Body of pancreas (tissue), 4 donors: ENCODE measurements around the gene DRD4. TPM values are rescaled to one million over a fixed set of nuclear protein-coding genes. Genes with fewer than 3 reads are reported as not detected.

Experiments
- ATAC-seq: fragments of 150-250 bp; one replicate; pipeline ENCODE4 v1.9.1; 2016
- DNase-seq, 4 donors: peaks; one replicate each; pipeline ENCODE4 v3.0.0-alpha.2; 2019
- H3K27ac ChIP-seq, 4 donors: fragments of 200-600 bp; sonication (generic); 1 replicate in 3 of 4; 2 replicates in 1 of 4; pipeline versions ENCODE4 v1.5.1 to v1.6.1; 2016 to 2019; ENCODE audit warnings: mild to moderate bottlenecking in 1 of 4, mixed read lengths in 1 of 4, moderate library complexity in 1 of 4
- H3K27me3 ChIP-seq, 2 donors: fragments of 200-600 bp; sonication (generic); one replicate each; pipeline ENCODE4 v1.6.0; 2016; ENCODE audit warnings: mild to moderate bottlenecking in 1 of 2
- H3K36me3 ChIP-seq, 2 donors: fragments of 200-600 bp; sonication (generic); replicated peaks in 1 of 2; 2 replicates each; pipeline ENCODE4 v1.5.1; 2016; ENCODE audit warnings: low read depth in 2 of 2; ENCODE audit not compliant: insufficient read depth in 1 of 2
- H3K4me1 ChIP-seq: fragments of 200-600 bp; sonication (generic); one replicate; pipeline ENCODE4 v1.6.0; 2016
- H3K4me3 ChIP-seq, 2 donors: fragments of 200-600 bp; sonication (generic); 1 replicate in 1 of 2; 2 replicates in 1 of 2; pipeline ENCODE4 v1.5.1; 2016 to 2019
- H3K9me3 ChIP-seq, 3 donors: fragments of 200-600 bp; sonication (generic); 1 replicate in 2 of 3; 2 replicates in 1 of 3; pipeline ENCODE4 v1.5.1; 2016
- POLR2A ChIP-seq, 3 donors: fragments of 450-650 bp; IDR thresholded peaks; one replicate each; pipeline ENCODE4 v1.6.1; 2016; ENCODE audit warnings: antibody characterized with exemption in 3 of 3, mild to moderate bottlenecking in 2 of 3
- WGBS, 2 donors: methylation state at CpG; one replicate each; pipeline ENCODE4 v1.1.5; 2017; 5-methylcytosine and 5-hydroxymethylcytosine counted together
- intact Hi-C: fragments of 100-400 bp; cut with DNase I; formaldehyde crosslinking; loops from one replicate; pipeline ENCODE4 v1.15.1; 2023
- total RNA-seq, 2 donors: library from RNA; depleted of rRNA; stranded (reverse); fragments of >200 nt; gene quantifications; one replicate each; pipeline ENCODE4 v1.1.0, GENCODE V29; 2016
- TF ChIP-seq, protein P1 (sequence below), 7 experiments: fragments of 450-650 bp in 4 of 7; fragments of 200-600 bp in 3 of 7; sonication (generic) in 3 of 7; IDR thresholded peaks; one replicate each; pipeline ENCODE4 v1.5.1; 2016 to 2019; ENCODE audit warnings: antibody characterized with exemption in 7 of 7

Gene DRD4
- total RNA-seq, 2 donors from 2014 or later, result 3.0 TPM; not detected in 1

GRCh38 chr11:612201-612960 is 24.7 kb upstream of the DRD4 start:
- Histone ChIP-seq H3K27me3 (no peaks in the 10 kb centered on the region), H3K9me3 (no peaks in the 10 kb centered on the region), H3K4me1 (peaks cover 21% of the 10 kb centered on the region), H3K4me3 (no peak overlapping the region), H3K36me3 (peaks cover 26 to 31% of the 10 kb centered on the region in 2 donors), H3K27ac (no peak overlapping the region)
- intact Hi-C loops, result no loop called here
- 41 to 75% methylated on average over 4 to 26 of the region's 27 CpGs for WGBS, 2 donors
- no peak for DNase-seq
- no peak for TF ChIP-seq POLR2A (IDR thresholded peaks at IDR 0.05)
- TF ChIP-seq, protein P1, sequence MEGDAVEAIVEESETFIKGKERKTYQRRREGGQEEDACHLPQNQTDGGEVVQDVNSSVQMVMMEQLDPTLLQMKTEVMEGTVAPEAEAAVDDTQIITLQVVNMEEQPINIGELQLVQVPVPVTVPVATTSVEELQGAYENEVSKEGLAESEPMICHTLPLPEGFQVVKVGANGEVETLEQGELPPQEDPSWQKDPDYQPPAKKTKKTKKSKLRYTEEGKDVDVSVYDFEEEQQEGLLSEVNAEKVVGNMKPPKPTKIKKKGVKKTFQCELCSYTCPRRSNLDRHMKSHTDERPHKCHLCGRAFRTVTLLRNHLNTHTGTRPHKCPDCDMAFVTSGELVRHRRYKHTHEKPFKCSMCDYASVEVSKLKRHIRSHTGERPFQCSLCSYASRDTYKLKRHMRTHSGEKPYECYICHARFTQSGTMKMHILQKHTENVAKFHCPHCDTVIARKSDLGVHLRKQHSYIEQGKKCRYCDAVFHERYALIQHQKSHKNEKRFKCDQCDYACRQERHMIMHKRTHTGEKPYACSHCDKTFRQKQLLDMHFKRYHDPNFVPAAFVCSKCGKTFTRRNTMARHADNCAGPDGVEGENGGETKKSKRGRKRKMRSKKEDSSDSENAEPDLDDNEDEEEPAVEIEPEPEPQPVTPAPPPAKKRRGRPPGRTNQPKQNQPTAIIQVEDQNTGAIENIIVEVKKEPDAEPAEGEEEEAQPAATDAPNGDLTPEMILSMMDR (IDR thresholded peaks at IDR 0.05), result no peak
- no peak for ATAC-seq

DNA sequence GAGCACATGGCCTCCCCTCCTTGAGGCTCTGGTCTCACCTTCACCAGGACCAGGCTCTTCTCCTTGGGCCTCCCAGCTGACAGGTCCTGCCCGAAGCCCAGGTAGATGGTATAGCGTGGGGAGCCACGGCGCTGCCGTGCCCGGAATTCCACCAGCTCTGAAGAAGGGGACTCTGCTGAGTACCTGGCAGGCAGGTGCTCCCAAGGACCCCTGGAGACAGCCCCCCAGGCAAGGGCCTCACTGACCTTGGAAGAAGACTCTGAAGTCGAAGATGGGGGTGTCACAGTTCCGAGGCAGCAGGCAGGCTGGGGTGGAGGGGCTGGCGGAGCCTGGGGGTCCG is 24.1 kb upstream of the DRD4 start:
- no peak overlapping the region for H3K27ac ChIP-seq
- no peak overlapping the region for H3K4me3 ChIP-seq
- H3K9me3 ChIP-seq, result no peaks in the 10 kb centered on the region
- H3K36me3 ChIP-seq, result peaks cover 26 to 27% of the 10 kb centered on the region in 2 donors
- peaks cover 21% of the 10 kb centered on the region for H3K4me1 ChIP-seq
- 97 to 100% methylated on average over 3 to 6 of the region's 10 CpGs for whole genome bisulfite sequencing, 2 donors
- H3K27me3 ChIP-seq, result no peaks in the 10 kb centered on the region
- DNase-seq, result no peak
- TF ChIP-seq, protein P1 (IDR thresholded peaks at IDR 0.05), result no peak
- no peak for TF ChIP-seq POLR2A (IDR thresholded peaks at IDR 0.05)
- ATAC-seq, result no peak
- intact Hi-C loops, result no loop called here

- H3K36me3 ChIP-seq, result peaks cover 25 to 26% of the 10 kb centered on the region in 2 donors
- intact Hi-C loops, result no loop called here
- H3K9me3 ChIP-seq, result no peaks in the 10 kb centered on the region
- H3K4me3 ChIP-seq, result no peak overlapping the region
- no peaks in the 10 kb centered on the region for H3K27me3 ChIP-seq
- H3K27ac ChIP-seq, result peak overlapping the region in 2 of 4 donors; percentile 84 to 96
- no peak for ATAC-seq
- H3K4me1 ChIP-seq, result peaks cover 21% of the 10 kb centered on the region
- WGBS, 2 donors, result 83 to 90% methylated on average over 8 to 25 of the region's 36 CpGs
- peak; percentile 49 to 73 (median 56) for DNase-seq
- TF ChIP-seq, protein P1 (IDR thresholded peaks at IDR 0.05), result no peak
- TF ChIP-seq POLR2A (IDR thresholded peaks at IDR 0.05), result no peak
Observed at GRCh38 chr11:613369-613968, 23.6 kb upstream of the DRD4 start.

DNA sequence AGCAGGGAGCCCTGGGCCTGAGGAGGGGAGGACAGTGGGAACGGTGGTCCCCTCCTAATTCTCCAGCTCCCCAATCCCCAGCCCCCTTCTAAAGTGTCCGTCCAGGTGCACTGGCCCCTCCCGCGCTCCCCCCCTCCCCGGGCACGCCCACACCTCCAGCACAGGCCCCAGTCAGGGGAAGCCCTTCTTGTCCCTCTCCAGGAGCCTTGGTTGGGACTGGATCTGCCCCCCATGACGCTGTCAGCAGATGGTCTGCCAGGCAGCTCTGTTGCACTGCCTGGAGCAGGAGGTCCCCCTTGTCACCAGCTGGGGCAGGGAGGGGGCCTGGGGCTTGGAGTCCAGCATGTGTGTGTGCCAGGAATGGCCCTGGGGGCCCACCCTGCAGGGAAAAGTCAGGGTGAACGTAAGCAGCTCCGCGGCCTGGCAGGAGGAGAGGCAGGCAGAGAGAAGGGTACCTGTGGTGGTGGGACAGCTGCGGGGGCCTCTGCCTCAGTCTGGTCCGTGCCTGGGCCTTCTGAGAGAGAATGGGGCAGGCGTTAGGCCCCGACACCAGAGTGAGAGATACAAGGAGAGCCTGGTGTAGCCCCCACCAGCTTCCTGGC is 22.9 kb upstream of the DRD4 start:
- DNase-seq (no peak), ATAC-seq (no peak)
- H3K9me3 ChIP-seq, result no peaks in the 10 kb centered on the region
- H3K27me3 ChIP-seq, result no peaks in the 10 kb centered on the region
- H3K4me3 ChIP-seq, result no peak overlapping the region
- H3K27ac ChIP-seq, result peak overlapping the region in 3 of 4 donors; percentile 84 to 96 (median 89)
- no peak for TF ChIP-seq POLR2A (IDR thresholded peaks at IDR 0.05)
- TF ChIP-seq, protein P1 (IDR thresholded peaks at IDR 0.05), result no peak
- 75 to 85% methylated on average over 13 to 14 of the region's 14 CpGs for WGBS, 2 donors
- intact Hi-C loops, result no loop called here
- peaks cover 23 to 26% of the 10 kb centered on the region in 2 donors for H3K36me3 ChIP-seq
- peaks cover 21% of the 10 kb centered on the region for H3K4me1 ChIP-seq
